GM21717 (cell line): ENCODE data around the gene SORCS3.

Experiments
- ATAC-seq: cut with Tn5 transposase; IDR thresholded peaks from one replicate; pipeline ENCODE4 v1.9.1; 2021; ENCODE audit warnings: mild to moderate bottlenecking, moderate library complexity; ENCODE audit not compliant: unreplicated experiment

Gene SORCS3

DNA sequence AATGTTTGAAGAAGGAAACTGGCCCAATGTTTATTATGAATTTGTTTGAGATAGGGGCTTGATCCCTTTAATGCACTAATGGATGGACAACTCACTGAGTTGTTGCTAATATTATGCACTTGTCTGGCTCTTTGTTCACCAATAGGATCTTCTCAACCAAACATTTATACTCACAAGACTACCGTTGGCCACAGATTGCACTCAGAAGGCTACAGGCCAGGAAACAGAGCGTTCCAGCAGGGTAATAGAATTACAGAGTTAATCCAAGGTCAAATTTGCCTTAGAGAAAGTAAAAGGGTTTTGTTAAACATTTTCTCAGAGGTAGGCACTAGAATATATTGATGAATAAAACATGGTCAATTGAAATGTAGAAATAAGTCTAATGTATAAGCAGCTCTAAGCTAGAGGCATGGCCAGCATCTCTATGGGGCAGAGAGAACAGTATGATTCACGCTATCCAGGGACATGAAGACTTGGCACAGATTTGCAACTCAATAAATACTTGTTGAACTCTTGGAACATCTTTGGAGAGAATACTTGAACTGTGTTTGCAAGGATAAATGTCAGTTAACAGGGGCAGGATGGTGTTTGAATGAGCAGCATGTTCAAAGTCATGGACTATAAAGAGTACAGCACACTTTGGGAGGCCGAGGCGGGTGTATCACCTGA, 606.9 kb downstream of the SORCS3 start:
- ATAC-seq = no peak

DNA sequence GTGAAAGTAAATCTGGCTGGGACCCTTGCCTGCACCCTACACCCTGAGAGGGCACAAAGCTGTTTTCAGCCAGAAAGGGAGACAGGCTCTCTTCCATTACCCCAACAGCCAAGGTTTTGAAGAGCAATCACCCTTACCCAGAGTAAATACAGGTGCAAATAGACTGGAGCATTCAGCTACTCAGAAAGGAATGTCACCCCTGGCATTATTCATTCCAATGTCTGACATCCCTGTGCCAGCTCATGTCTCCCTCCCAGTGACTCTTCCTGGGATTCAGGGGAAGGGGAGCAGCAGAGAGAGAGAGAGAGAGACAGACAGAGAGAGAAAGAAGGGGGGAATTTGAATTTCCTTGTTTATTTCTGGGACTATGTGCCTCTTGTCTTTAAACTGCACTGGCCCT, 611.8 kb downstream of the SORCS3 start:
- no peak for ATAC-seq

DNA sequence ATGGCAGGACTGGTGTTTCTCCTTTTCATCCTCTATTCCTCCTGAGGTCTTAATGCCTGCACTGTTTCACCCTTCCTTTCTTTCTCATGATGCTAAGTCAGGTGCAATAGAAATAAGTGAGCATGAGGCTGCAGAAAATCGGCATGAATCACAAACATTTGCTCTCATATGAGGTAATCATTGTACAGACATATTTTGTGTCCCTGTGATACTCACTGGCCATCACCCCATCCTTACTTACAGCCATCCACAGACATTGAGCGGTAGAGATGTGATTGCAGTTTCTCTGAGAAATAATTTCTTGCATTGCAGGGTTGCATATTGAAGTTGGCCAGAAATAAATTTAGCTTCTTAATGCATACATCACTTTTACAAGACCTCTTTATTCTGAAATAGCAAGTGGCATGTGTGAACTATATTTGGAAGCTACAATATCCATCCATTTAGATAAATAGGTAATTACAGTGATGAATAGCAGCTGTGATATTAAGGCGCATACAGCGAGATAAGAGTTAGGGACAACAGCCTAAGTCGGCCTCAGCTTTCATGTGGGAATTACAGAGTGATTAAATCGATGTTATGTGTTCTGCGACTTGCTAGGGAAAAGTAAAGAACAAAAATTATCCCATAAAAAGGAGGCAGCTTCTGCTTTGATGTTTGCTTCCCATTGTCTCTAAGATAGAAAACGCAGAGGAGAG, 612.6 kb downstream of the SORCS3 start:
- ATAC-seq = no peak

DNA sequence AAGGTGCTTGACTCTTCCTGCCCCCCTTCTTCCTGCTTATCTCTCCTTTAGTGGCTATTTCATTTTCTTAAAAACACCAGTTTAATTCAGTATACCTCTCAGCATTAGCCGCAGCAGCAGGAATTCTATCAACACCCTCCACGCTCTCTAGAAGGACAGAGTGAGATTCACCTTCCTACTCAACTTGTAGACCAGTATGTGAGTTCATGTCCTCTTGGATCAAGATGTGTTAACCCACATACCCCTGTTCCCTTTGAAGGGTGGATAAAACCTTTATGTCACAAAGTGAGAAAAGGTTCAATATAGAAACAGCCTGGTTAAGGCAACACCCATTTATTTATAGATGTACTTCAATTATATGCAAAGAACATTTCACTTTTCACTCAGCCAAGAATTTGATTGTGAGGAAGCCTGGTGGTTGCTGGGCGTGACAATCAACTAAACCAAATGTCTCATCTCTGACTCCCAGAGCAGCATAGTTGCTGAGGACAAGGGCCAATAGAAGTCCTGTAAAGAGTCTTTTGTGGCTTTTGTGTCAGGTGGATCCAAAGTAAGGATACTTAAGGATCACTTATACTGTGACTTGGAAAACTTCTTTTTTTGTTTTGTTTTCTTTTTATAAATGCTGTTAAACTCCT, 617.1 kb downstream of the SORCS3 start:
- ATAC-seq = no peak

DNA sequence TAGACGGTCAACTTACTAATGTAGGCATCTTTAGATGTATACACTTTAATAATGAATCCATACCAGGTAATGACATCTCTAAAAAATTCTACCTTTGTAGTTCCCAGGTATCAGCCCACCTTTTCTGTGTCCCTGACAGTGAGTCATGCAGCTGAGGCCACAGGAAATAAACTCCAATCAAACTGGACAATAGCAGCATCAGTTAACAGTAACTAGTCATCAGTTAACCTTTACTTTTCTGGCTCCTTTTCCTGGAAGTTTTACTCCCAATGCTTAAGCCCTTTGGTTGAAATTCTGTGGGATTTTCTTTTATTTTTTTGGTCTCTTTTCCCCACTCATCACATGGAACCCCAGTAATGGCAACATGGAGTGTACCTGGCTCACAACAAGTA, 617.6 kb downstream of the SORCS3 start:
- ATAC-seq = no peak

DNA sequence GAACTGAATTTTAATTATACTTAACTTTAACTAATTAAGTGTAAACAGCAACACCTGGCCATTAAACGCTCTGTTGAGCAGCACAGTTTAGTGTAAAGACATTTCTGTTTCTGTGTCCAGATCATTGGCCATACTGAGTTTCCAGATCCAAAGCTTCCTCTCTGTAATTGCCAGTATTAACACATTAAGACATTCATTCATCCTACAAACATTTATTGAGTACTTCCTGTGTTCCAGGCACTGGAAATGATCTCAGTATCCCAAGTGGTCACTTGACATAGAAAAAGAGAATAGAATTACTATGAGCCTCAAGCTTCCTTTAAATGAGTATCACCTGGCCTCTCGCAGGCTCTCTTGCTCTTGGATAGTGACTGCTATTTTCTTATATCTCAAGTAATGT, 618.1 kb downstream of the SORCS3 start:
- no peak for ATAC-seq

DNA sequence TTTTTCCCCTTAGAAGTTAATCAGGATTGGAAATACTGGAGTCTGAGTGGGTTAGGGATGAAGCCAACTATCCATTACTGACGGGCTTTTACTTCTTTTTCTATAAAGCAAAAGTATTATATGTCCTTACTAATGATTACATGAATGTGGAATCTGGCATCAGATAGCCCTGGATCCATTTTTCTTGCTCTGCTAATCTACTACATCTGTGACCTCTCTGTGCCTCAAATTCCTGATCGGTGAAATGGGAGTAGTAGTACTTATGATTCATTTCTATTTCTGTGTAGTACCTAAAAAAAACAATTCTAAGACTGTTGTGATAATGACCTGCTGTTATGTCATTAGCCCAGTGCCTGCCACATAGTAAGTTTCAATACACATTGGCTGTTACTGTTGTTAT, 621.6 kb downstream of the SORCS3 start:
- ATAC-seq = no peak

DNA sequence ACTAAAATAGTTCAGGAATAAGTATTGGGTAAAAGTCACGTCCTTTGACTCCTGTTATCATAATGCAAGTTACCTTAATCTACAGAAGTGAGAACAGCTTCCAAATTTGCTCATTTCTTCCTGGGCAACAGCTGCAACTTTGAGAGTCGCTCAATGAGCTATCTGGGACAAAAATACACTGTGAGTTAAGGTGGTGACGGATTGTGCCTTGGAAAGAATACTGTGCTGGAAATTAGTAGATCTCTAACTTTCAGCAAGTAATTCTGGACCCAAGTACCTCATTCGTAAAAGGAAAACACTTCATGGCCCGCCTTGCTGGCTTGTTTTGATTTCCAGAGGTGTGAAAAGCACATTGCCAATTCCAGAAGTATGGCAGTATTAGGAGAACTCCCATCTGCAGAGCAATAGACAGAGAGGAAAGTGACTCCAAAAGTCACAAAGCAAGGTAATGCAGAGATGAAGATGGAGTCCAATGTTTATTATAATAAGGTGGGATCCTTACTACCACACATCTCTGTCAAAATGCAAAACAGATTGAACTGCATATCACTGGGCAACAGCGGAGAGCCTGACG, 626.0 kb downstream of the SORCS3 start:
- no peak for ATAC-seq

DNA sequence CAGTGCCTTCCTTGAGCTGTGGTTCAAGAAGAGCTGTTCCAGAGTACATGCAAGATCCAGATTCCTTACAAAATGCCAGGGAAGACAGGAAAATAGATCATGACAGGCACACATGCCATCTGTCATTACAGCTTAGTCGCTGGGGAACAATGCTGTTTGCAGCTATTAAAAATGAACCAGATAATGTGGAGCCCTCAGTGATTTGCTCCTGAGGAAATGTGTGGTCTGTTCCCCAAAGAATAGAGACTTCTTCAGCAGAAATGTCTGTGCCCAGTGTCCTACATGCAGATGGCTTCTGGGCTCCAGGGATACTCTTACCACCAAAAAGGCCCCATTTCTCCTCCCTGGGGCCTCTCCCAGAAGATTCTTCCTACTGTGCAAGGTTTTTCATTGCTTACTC, 627.9 kb downstream of the SORCS3 start:
- no peak for ATAC-seq

DNA sequence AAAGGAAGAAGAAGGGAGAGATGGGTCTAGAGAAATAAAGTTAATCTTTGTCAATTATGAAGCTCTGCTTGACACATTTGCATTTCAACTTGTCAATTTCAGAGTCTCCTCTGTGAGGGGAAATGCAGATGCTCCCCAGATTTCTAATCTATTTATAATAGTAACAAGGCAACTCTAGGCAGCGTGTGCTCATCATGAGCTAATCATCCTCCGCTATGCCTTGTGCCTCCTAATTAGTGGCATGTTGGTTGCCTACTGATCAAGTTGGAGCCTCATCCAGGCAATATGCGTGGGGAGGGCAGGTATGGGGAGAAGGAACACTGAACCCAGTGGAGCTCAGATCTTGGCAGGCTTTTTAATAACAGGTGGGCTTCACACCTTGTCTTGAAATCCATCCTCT, 628.6 kb downstream of the SORCS3 start:
- no peak for ATAC-seq

DNA sequence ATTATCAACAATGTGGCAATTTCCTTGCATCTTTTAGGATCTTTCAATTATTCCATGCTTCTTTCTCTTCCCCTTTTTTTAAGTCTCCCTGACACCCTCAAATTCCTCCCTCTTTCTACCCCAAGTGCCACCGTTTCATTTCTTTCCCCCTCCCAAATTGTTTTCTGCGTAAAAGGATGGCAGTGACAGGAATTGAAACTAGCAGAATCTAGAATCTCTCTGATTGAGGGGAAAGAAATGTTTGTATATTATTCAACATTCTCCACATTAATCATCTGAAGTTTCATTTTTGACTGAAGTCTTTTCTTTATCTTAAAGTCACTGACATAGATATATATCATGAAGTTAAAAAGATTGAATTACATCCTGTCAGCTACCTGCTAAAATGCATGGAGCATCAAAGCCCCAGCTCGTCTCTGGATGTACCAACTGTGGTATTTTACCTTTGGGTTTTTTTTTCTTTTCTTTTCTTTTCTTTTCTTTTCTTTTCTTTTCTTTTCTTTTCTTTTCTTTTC, 633.5 kb downstream of the SORCS3 start:
- no peak for ATAC-seq

DNA sequence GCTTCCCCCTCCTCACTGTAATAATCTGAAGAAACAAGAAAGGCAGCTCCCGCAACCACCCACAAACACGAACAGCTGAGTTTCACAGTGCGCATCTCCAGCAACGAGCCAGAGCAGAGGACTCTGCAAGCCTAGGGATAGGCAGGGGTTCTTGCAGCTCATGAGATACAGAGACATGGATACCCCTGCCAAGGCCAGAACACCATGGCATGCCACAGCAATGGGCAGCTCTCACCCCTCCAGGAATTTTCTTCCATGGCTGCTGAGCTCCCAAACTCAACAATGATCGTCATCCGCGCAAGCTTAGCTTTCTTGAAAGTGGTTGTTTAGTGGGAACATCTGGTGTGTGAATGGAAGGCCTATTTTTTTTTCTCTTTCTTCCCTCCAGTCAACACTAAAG, 637.3 kb downstream of the SORCS3 start:
- ATAC-seq = no peak

DNA sequence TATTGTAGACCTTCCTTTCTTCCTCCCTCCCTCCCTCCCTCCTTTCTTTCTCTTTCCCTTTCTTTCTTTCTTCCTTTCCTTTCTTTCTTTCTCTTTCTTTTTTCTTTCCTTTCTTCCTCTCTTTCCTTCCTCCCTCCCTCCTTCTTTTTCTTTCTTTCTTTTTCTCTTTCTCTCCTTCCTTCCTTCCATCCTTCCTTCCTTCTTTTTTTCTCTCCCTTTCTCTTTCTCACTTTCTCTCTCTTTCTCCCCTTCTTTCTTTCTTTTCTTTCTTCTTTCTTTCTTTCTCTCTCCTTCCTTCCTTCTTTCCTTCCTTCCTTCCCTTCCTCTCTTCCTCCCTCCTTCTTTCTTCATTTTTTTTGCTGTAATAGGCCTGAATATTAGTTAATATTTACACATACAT, 638.0 kb downstream of the SORCS3 start:
- no peak for ATAC-seq

DNA sequence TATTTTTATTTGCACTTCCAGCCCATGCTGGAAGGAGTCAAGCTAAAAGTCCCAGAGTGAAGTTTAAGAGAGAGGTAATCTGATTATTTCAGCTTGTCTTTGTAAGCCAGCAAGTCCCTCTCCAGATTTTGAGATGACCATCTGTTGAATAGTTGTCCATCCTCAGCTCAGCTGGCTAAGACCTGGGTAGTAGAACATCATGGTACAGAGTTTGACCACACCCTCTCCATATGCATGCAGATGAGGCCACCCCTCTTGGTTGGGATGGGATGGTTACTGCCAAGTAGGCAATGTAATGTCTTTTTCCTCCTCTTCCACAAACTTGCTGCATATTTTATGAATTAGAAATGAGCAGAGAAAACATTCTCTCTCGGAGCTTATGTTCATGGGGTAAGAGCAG, 639.8 kb downstream of the SORCS3 start:
- no peak for ATAC-seq

DNA sequence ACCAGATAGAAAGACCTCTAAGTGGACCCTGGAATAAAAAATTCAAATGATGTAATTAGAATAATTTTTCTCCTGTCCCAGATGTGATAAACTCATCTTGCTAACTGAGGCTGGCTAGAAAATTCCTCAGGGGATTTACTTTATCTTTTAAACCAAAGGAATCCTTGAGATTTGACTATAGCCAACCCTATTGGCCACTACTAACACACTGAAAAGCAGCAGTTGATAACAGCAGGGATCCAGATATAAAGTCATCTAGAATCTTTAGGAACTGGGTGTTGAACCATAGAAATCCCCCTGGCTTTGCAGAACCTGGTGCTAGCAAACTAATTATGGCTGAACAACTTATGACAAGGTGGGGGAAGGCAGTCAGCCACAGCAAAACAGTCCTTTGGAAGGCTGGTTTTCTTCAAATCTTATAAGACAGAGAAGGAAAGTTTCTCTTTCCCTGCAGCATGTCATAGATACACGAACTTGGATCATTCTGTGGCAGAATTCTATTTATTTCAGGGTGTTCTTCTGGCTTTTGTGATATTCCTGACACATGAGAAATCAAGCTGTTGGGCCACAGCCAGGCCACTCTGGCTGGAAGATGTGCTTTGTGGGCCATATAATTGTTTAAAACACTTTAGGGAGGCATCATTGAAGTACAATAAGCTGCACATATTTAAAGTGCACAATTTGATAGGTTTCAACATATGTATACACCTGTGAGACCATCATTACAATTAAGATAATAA, 643.6 kb downstream of the SORCS3 start:
- no peak for ATAC-seq

DNA sequence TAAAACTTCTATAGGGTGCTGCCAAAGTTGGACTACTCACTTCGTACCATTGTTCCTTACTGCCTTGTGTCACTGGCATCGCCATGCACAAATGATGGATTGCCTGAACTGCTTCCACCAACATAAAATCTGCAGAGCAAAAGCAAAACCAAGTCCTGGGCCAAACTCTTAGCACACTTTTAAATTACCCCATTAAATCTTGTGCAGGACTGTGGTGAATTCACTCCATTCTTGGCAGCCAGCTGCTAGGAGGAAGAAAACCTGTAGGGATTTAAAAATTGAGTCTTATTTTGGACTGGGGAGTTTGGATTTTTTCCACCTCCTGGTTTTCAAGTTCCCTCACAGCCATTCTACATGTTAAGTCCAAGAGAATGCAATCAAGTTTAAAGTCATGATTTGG, 646.9 kb downstream of the SORCS3 start:
- ATAC-seq = no peak

DNA sequence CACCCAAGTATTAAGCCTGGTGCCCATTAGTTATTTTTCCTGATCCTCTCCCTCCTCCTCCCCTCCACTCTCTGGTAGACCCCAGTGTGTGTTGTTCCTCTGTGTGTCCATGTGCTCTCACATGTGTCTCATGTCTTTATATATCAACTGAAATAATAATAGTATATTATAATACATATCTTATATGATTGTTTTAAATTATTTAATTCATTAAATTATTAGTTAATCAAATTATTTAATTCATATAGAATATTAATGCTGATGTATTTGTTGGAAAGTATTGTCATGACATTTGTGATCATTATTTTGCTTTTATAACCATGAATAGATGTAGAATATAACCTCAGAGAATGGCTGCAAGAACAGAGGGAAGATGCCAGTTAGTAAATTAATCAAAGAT, 647.5 kb downstream of the SORCS3 start:
- ATAC-seq = no peak

DNA sequence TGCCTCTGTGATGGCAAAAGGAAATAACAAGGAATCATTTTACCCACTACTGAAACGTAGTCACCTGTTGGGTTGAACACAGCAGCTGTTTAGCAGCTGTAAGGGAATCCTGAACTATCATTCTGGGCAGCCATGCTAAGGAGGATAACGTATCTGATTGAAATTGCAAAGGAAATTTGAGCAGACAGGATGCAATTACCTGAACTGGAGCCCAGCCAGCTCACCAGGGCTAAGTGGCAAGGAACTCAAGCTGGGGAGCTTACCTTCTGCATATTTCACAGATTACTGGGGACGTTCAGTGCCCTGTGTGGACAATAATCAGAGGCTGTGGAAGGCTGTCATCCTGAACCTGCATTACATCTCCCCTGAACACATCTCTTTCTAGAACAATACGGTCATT, 650.5 kb downstream of the SORCS3 start:
- no peak for ATAC-seq

DNA sequence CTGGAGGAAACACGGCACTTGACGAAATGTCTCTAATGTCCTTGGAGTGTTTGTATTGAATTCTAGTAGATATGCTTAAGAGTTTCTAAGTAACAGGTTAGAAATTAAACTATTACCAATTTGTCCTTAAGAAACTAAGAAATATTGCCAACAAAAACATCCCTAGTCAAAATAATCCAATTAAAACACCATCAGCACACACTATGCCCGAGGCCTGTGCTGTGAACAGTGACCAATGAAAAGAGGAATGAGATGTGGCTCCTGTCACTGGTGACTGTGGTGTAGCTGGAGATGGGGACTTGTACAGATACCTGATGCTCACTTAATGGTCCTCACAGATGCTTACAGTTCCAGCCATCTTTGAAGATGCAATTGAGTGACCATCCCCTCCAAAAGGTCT, 651.1 kb downstream of the SORCS3 start:
- ATAC-seq = no peak
